Breast epithelium (tissue), 3 donors: ENCODE results near the gene DMAC1.

Experiments used
- CTCF ChIP-seq, 3 donors: fragments of 450-650 bp; IDR thresholded peaks; one replicate each; pipeline ENCODE4 v1.5.1; 2016 to 2017; ENCODE audit warnings: antibody characterized with exemption in 3 of 3, mild to moderate bottlenecking in 3 of 3, moderate library complexity in 3 of 3
- POLR2A ChIP-seq: fragments of 450-650 bp; IDR thresholded peaks from one replicate; pipeline ENCODE4 v1.6.1; 2016; ENCODE audit warnings: antibody characterized with exemption, mild to moderate bottlenecking, moderate library complexity
- POLR2AphosphoS5 ChIP-seq, 3 donors: sonication (generic); formaldehyde crosslinking; IDR thresholded peaks; one replicate each; pipeline ENCODE4 v1.6.1; 2017; ENCODE audit warnings: antibody characterized with exemption in 3 of 3

DNA sequence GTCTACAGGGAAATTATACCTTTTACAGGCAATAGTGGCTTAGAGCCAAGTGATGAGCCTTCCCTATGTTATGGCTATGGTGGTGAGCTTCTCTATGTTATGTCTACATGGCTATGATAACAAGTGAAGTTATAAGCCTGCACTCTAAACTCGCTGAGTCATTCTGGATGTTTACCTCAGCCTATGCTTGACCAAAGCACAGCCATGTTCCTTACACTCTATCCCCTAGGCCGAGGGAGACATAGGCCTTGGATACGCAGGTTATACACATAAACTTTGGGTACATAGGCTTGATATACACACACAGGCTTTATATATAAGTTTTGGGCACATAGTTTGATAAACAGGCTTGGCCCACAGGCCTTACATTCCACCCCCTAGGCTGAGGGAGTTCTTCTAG is 13.8 kb downstream of the DMAC1 start:
- no peak for TF ChIP-seq POLR2A
- no peak for TF ChIP-seq CTCF (IDR thresholded peaks at IDR 0.05)
- no peak for TF ChIP-seq POLR2AphosphoS5 (IDR thresholded peaks at IDR 0.05)
